GM12878 (cell line): ENCODE data around the gene JUN. TPM values are rescaled to one million over a fixed set of nuclear protein-coding genes. Genes with fewer than 3 reads are reported as not detected.

Experiments used
- BCL11A ChIP-seq: IDR thresholded peaks from 2 replicates; pipeline ENCODE4 v1.6.1; 2011; ENCODE audit warnings: low read depth, low read length
- CREB1 ChIP-seq: IDR thresholded peaks from 2 replicates; pipeline ENCODE4 v1.6.1; 2012; ENCODE audit warnings: low read depth, mild to moderate bottlenecking, inconsistent platforms
- FOXK2 ChIP-seq: fragments of 450-650 bp; IDR thresholded peaks from 2 replicates; pipeline ENCODE4 v1.6.1; 2017; ENCODE audit warnings: mild to moderate bottlenecking, moderate library complexity
- FOXM1 ChIP-seq: IDR thresholded peaks from 2 replicates; pipeline ENCODE4 v1.6.1; 2012; ENCODE audit warnings: low read depth, mild to moderate bottlenecking, inconsistent platforms, low read length, moderate library complexity
- GATAD2B ChIP-seq: fragments of 450-650 bp; conservative IDR thresholded peaks from 2 replicates; pipeline ENCODE4 v1.6.1; 2017; ENCODE audit warnings: low read depth, mild to moderate bottlenecking, moderate library complexity
- HDAC6 ChIP-seq: fragments of 200-600 bp; sonication (generic); IDR thresholded peaks from one replicate; pipeline ENCODE4 v1.8.0; 2017; ENCODE audit warnings: antibody characterized with exemption; ENCODE audit not compliant: unreplicated experiment
- IRF4 ChIP-seq: IDR thresholded peaks from 2 replicates; pipeline ENCODE4 v1.6.1; 2011; ENCODE audit warnings: low read depth, low read length
- MTA2 ChIP-seq: fragments of 450-650 bp; IDR thresholded peaks from 2 replicates; pipeline ENCODE4 v1.6.1; 2016; ENCODE audit warnings: low read depth, mild to moderate bottlenecking, moderate library complexity
- MTA3 ChIP-seq: IDR thresholded peaks from 2 replicates; pipeline ENCODE4 v1.6.1; 2012; ENCODE audit warnings: low read length, inconsistent platforms, borderline replicate concordance
- NFIC ChIP-seq: IDR thresholded peaks from 2 replicates; pipeline ENCODE4 v1.6.1; 2012; ENCODE audit warnings: low read depth, mild to moderate bottlenecking, inconsistent platforms, low read length, moderate library complexity
- PAX5 ChIP-seq: IDR thresholded peaks from 2 replicates; pipeline ENCODE4 v1.6.1; 2011; ENCODE audit warnings: low read depth, low read length, borderline replicate concordance
- POLR2A ChIP-seq: IDR thresholded peaks from 2 replicates; pipeline ENCODE4 v1.6.1; 2011; ENCODE audit warnings: low read depth, mild to moderate bottlenecking, low read length
- RAD21 ChIP-seq: IDR thresholded peaks from 2 replicates; pipeline ENCODE4 v1.6.1; 2011; ENCODE audit warnings: mild to moderate bottlenecking, low read depth, low read length, moderate library complexity; ENCODE audit not compliant: insufficient read depth
- RCOR1 ChIP-seq: conservative IDR thresholded peaks from 2 replicates; pipeline ENCODE4 v1.6.1; 2012; ENCODE audit warnings: low read depth, low read length, improper control_type of control experiment
- SIN3A ChIP-seq: IDR thresholded peaks from 2 replicates; pipeline ENCODE4 v1.6.1; 2012; ENCODE audit warnings: low read depth, low read length, improper control_type of control experiment
- TCF12 ChIP-seq: IDR thresholded peaks from 2 replicates; pipeline ENCODE4 v1.6.1; 2011; ENCODE audit warnings: low read depth, mild to moderate bottlenecking, low read length
- polyA plus RNA-seq, 11 experiments: library from polyadenylated mRNA; depleted of rRNA in 4 of 11; unstranded in 6 of 11; stranded (reverse) in 5 of 11; fragments of >200 nt; fragmentation: Nextera tagmentation in 4 of 11; fragmentation: Illumina TruSeq in 1 of 11; extraction: Ambion mirVana in 4 of 11; extraction: Trizol in 1 of 11; gene quantifications; 1 replicate in 1 of 11; 2 replicates in 10 of 11; pipeline versions ENCODE4 v1.2.1 to v1.2.3, GENCODE V29; 2011 to 2016; ENCODE audit warnings: inconsistent platforms in 2 of 11, missing spikeins in 2 of 11, low read depth in 1 of 11
- total RNA-seq, 4 experiments: library from RNA; depleted of rRNA in 3 of 4; stranded (reverse); fragments of >200 nt in 3 of 4; fragmentation: Illumina TruSeq in 1 of 4; extraction: Trizol in 1 of 4; gene quantifications; 2 replicates each; pipeline versions ENCODE4 v1.2.1 to v1.2.3, GENCODE V29; 2013 to 2021
- TF ChIP-seq, protein P1 (sequence below): fragments of 450-650 bp; IDR thresholded peaks from 2 replicates; pipeline ENCODE4 v1.6.1; 2017; ENCODE audit warnings: mild to moderate bottlenecking, moderate library complexity
- TF ChIP-seq, protein P2 (sequence below): fragments of 450-650 bp; IDR thresholded peaks from 2 replicates; pipeline ENCODE4 v1.6.1; 2017; ENCODE audit warnings: mild to moderate bottlenecking
- TF ChIP-seq, protein P3 (sequence below): fragments of 450-650 bp; IDR thresholded peaks from 2 replicates; pipeline ENCODE4 v1.6.1; 2017; ENCODE audit warnings: low read depth, mild to moderate bottlenecking, moderate library complexity
- TF ChIP-seq, protein P4 (sequence below): fragments of 450-650 bp; IDR thresholded peaks from 2 replicates; pipeline ENCODE4 v1.6.1; 2017; ENCODE audit warnings: antibody characterized with exemption, mild to moderate bottlenecking, moderate library complexity

Gene JUN
- total and polyA plus RNA-seq, 10 of the 15 experiments (the other 5 are each of a cell fraction or from before 2014, with no cell fraction given): 0.18 to 8.4 (median 2.8) TPM

DNA sequence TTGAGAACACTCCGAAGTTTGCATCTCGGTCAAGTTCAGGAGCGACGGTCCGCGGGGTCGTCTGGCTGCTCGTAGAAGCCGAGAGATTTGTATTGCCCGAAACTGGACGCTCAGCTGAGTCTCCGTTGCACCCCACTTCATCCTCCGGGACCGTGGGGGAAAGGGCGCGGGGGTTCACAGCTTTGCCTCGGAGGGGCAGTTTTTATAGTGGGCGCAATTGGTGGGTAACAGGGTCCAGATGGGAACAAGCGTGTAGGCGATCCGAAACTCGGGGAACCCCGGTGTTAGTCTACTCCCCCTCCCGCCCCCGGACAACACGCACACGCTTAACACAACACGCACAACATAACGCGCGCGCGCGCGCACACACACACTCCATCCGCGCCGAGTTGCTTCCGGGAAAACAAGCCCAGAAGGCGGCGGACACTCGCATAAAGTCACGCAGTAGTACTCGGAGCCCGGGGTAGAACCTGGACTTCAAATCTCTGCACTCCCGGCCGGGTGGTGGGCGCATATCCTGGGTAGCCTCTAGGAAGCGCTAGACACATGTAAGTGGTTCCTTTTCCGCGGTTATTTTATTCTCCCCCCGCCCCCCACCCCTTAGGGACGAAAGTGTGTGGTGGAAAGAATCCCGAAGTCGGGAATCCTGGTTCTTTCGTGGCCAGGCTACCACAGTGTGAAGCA is 1.1 kb upstream of the JUN start (continued):
- TF ChIP-seq FOXM1: peak; percentile 45; the same call in 1 of the 2 replicates
- peak; percentile 47; the same call in 1 of the 2 replicates for TF ChIP-seq BCL11A
- peak; percentile 91; the same call in 1 of the 2 replicates for TF ChIP-seq MTA3
- 0 out of 2 replicates have a peak, but pooled peaks have one; percentile 47 for TF ChIP-seq CREB1
- no peak for TF ChIP-seq PAX5
- TF ChIP-seq RAD21: peak; percentile 69
- TF ChIP-seq, protein P1, sequence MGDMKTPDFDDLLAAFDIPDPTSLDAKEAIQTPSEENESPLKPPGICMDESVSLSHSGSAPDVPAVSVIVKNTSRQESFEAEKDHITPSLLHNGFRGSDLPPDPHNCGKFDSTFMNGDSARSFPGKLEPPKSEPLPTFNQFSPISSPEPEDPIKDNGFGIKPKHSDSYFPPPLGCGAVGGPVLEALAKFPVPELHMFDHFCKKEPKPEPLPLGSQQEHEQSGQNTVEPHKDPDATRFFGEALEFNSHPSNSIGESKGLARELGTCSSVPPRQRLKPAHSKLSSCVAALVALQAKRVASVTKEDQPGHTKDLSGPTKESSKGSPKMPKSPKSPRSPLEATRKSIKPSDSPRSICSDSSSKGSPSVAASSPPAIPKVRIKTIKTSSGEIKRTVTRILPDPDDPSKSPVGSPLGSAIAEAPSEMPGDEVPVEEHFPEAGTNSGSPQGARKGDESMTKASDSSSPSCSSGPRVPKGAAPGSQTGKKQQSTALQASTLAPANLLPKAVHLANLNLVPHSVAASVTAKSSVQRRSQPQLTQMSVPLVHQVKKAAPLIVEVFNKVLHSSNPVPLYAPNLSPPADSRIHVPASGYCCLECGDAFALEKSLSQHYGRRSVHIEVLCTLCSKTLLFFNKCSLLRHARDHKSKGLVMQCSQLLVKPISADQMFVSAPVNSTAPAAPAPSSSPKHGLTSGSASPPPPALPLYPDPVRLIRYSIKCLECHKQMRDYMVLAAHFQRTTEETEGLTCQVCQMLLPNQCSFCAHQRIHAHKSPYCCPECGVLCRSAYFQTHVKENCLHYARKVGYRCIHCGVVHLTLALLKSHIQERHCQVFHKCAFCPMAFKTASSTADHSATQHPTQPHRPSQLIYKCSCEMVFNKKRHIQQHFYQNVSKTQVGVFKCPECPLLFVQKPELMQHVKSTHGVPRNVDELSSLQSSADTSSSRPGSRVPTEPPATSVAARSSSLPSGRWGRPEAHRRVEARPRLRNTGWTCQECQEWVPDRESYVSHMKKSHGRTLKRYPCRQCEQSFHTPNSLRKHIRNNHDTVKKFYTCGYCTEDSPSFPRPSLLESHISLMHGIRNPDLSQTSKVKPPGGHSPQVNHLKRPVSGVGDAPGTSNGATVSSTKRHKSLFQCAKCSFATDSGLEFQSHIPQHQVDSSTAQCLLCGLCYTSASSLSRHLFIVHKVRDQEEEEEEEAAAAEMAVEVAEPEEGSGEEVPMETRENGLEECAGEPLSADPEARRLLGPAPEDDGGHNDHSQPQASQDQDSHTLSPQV: no peak
- TF ChIP-seq, protein P2, sequence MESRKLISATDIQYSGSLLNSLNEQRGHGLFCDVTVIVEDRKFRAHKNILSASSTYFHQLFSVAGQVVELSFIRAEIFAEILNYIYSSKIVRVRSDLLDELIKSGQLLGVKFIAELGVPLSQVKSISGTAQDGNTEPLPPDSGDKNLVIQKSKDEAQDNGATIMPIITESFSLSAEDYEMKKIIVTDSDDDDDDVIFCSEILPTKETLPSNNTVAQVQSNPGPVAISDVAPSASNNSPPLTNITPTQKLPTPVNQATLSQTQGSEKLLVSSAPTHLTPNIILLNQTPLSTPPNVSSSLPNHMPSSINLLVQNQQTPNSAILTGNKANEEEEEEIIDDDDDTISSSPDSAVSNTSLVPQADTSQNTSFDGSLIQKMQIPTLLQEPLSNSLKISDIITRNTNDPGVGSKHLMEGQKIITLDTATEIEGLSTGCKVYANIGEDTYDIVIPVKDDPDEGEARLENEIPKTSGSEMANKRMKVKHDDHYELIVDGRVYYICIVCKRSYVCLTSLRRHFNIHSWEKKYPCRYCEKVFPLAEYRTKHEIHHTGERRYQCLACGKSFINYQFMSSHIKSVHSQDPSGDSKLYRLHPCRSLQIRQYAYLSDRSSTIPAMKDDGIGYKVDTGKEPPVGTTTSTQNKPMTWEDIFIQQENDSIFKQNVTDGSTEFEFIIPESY: no peak
- TF ChIP-seq, protein P3, sequence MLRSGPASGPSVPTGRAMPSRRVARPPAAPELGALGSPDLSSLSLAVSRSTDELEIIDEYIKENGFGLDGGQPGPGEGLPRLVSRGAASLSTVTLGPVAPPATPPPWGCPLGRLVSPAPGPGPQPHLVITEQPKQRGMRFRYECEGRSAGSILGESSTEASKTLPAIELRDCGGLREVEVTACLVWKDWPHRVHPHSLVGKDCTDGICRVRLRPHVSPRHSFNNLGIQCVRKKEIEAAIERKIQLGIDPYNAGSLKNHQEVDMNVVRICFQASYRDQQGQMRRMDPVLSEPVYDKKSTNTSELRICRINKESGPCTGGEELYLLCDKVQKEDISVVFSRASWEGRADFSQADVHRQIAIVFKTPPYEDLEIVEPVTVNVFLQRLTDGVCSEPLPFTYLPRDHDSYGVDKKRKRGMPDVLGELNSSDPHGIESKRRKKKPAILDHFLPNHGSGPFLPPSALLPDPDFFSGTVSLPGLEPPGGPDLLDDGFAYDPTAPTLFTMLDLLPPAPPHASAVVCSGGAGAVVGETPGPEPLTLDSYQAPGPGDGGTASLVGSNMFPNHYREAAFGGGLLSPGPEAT: 0 out of 2 replicates have a peak, but pooled peaks have one; percentile 23
- peak; percentile 26; the same call in 1 of the 2 replicates for TF ChIP-seq SIN3A
- TF ChIP-seq FOXK2: peak; percentile 65
- TF ChIP-seq MTA2: peak; percentile 42; the same call in 1 of the 2 replicates
- TF ChIP-seq NFIC: peak; percentile 52; the same call in 1 of the 2 replicates
- TF ChIP-seq TCF12: peak; percentile 79
- TF ChIP-seq GATAD2B: peak; percentile 14; the same call in 1 of the 2 replicates
- peak; percentile 16 for TF ChIP-seq HDAC6
- TF ChIP-seq RCOR1: no peak
- TF ChIP-seq POLR2A: peak; percentile 66
- TF ChIP-seq, protein P4, sequence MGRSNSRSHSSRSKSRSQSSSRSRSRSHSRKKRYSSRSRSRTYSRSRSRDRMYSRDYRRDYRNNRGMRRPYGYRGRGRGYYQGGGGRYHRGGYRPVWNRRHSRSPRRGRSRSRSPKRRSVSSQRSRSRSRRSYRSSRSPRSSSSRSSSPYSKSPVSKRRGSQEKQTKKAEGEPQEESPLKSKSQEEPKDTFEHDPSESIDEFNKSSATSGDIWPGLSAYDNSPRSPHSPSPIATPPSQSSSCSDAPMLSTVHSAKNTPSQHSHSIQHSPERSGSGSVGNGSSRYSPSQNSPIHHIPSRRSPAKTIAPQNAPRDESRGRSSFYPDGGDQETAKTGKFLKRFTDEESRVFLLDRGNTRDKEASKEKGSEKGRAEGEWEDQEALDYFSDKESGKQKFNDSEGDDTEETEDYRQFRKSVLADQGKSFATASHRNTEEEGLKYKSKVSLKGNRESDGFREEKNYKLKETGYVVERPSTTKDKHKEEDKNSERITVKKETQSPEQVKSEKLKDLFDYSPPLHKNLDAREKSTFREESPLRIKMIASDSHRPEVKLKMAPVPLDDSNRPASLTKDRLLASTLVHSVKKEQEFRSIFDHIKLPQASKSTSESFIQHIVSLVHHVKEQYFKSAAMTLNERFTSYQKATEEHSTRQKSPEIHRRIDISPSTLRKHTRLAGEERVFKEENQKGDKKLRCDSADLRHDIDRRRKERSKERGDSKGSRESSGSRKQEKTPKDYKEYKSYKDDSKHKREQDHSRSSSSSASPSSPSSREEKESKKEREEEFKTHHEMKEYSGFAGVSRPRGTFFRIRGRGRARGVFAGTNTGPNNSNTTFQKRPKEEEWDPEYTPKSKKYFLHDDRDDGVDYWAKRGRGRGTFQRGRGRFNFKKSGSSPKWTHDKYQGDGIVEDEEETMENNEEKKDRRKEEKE: no peak
- peak; percentile 36; the same call in 1 of the 2 replicates for TF ChIP-seq IRF4
